ENCODE data around the gene SLC30A9.

Gene SLC30A9

GRCh38 chr4:41990365-41991111, at the start of gene SLC30A9:
Gene SLC30A9, plus strand, starts transcription at chr4:41990530. Its CDS starts 122 bp downstream, at chr4:41990652.
- peak; percentile 96 for DNase-seq

GRCh38 chr4:41940834-41941233, 49.5 kb upstream of the SLC30A9 start:
- no peak for DNase-seq

GRCh38 chr4:41943506-41943905, 46.8 kb upstream of the SLC30A9 start:
- DNase-seq: no peak

GRCh38 chr4:41944089-41944488, 46.2 kb upstream of the SLC30A9 start:
- no peak for DNase-seq

GRCh38 chr4:41949531-41949930, 40.8 kb upstream of the SLC30A9 start:
- no peak for DNase-seq

GRCh38 chr4:41957634-41958033, 32.7 kb upstream of the SLC30A9 start:
- DNase-seq: peak; percentile 53

- DNase-seq: peak; percentile 52
Observed at GRCh38 chr4:41963105-41963504, 27.2 kb upstream of the SLC30A9 start.

GRCh38 chr4:41964401-41964800, 25.9 kb upstream of the SLC30A9 start:
- no peak for DNase-seq

- DNase-seq: no peak
Observed at GRCh38 chr4:41967392-41967791, 22.9 kb upstream of the SLC30A9 start.

GRCh38 chr4:41969671-41970070, 20.7 kb upstream of the SLC30A9 start:
- no peak for DNase-seq

GRCh38 chr4:41975341-41975740, 15.0 kb upstream of the SLC30A9 start:
- no peak for DNase-seq

GRCh38 chr4:41976775-41977516, 13.4 kb upstream of the SLC30A9 start:
- DNase-seq: no peak

GRCh38 chr4:41977709-41978108, 12.6 kb upstream of the SLC30A9 start:
- DNase-seq: no peak

- no peak for DNase-seq
Observed at GRCh38 chr4:41981456-41981855, 8.9 kb upstream of the SLC30A9 start, which contains the start of gene DCAF4L1. Gene DCAF4L1, plus strand, starts transcription at chr4:41981756. Its CDS starts 37 bp downstream, at chr4:41981793.

GRCh38 chr4:41982716-41983115, 7.6 kb upstream of the SLC30A9 start:
- DNase-seq: no peak

GRCh38 chr4:41985151-41985550, 5.2 kb upstream of the SLC30A9 start:
- no peak for DNase-seq

- no peak for DNase-seq
Observed at GRCh38 chr4:41989994-41990364, 351 bp upstream of the SLC30A9 start.

- peak; percentile 41 for DNase-seq
Observed at GRCh38 chr4:41991916-41992767, 1.8 kb downstream of the SLC30A9 start.

- DNase-seq: no peak
Observed at GRCh38 chr4:41992967-41993857, 2.9 kb downstream of the SLC30A9 start.

GRCh38 chr4:41994461-41994985, 4.2 kb downstream of the SLC30A9 start:
- DNase-seq: no peak

- DNase-seq: no peak
Observed at GRCh38 chr4:41998019-41998418, 7.7 kb downstream of the SLC30A9 start.

- no peak for DNase-seq
Observed at GRCh38 chr4:41999321-41999720, 9.0 kb downstream of the SLC30A9 start.
